ENCODE data around the gene SALL1. TPM values are rescaled to one million over a fixed set of nuclear protein-coding genes. Genes with fewer than 3 reads are reported as not detected.

The SALL1 gene
- total and polyA plus RNA-seq, 9 of the 15 experiments (the other 6 are each of a cell fraction or from before 2014, with no cell fraction given), result not detected

GRCh38 chr16:51124896-51125295, 26.2 kb downstream of the SALL1 start:
- in situ Hi-C loops (cut with MboI), result no loop called here
- no peak for FAIRE-seq
- WGBS (ENCODE audit: insufficient coverage, low coverage, missing lambda C conversion rate), result 3% methylated on average over 3 of the region's 3 CpGs

More at GRCh38 chr16:51124896-51125295, 26.2 kb downstream of the SALL1 start:
- Histone ChIP-seq H3K4me2 (ENCODE audit: insufficient read depth, low read length) (no peak overlapping the region), H3K79me2 (ENCODE audit: control insufficient read depth, insufficient read depth, low read length) (no peaks in the 10 kb centered on the region), H3K9me1 (ENCODE audit: control insufficient read depth, insufficient read depth, low read length) (no peaks in the 10 kb centered on the region), H3K4me1 (replicated peaks in 1 of 2; ENCODE audit: control insufficient read depth in 2 of 2, insufficient read depth in 2 of 2, low read length in 2 of 2) (no peaks in the 10 kb centered on the region), H3K9me3 (replicated peaks; ENCODE audit: control insufficient read depth, insufficient read depth, low read depth, low read length) (no peaks in the 10 kb centered on the region), H3K36me3 (ENCODE audit: control insufficient read depth, insufficient read depth, low read length) (no peaks in the 10 kb centered on the region), H2AFZ (ENCODE audit: low read depth, low read length) (no peak overlapping the region), H3K4me3 (no peak overlapping the region), H4K20me1 (replicated peaks; ENCODE audit: control insufficient read depth, insufficient read depth, low read length) (no peaks in the 10 kb centered on the region), H3K9ac (ENCODE audit: insufficient read depth in 1 of 2, low read depth in 2 of 2, low read length in 2 of 2) (no peak overlapping the region), H3K27ac (ENCODE audit: extremely low read depth, low read depth, low read length) (no peak overlapping the region), H3K27me3 (ENCODE audit: control insufficient read depth in 2 of 2, insufficient read depth in 2 of 2, low read length in 2 of 2) (no peaks in the 10 kb centered on the region)
- TF ChIP-seq FOXK1 (CRISPR knock-in tag; IDR thresholded peaks at IDR 0.05; ENCODE audit: borderline replicate concordance) (no peak), MNT (conservative IDR thresholded peaks at IDR 0.05) (no peak), ZNF280B (CRISPR knock-in tag; IDR thresholded peaks at IDR 0.05) (no peak), CBX1 (IDR thresholded peaks at IDR 0.05; ENCODE audit: low read depth) (no peak), SIX5 (IDR thresholded peaks at IDR 0.05; ENCODE audit: borderline replicate concordance in 1 of 2, insufficient read depth in 1 of 2, low read depth in 1 of 2, low read length in 2 of 2) (no peak), NCOR1 (IDR thresholded peaks at IDR 0.05) (no peak), NFATC3 (IDR thresholded peaks at IDR 0.05) (no peak), RNF2 (IDR thresholded peaks at IDR 0.05) (no peak), MTA3 (IDR thresholded peaks at IDR 0.05; ENCODE audit: borderline replicate concordance) (no peak), KAT7 (CRISPR knock-in tag; IDR thresholded peaks at IDR 0.05; ENCODE audit: borderline replicate concordance) (no peak), ZBTB2 (IDR thresholded peaks at IDR 0.05) (no peak), SAP30 (IDR thresholded peaks at IDR 0.05; ENCODE audit: borderline replicate concordance, insufficient read depth, low read depth, low read length, poor library complexity, severe bottlenecking) (no peak)
- POLR2A ChIA-PET, result interaction anchor here (0.6 kb wide), 1 partner anchor 94 kb away, joined by 3 read pairs; no protein-coding TSS in a partner anchor
- CTCF ChIA-PET (ENCODE audit: low intra/inter-chr PET ratio), result no interaction called here
- no TSS peak for BruUV-seq (replicated peaks)
- DNase-seq (ENCODE audit: extremely low read depth in 1 of 4, low spot score in 3 of 4), result no peak
- intact Hi-C loops (cut with micrococcal nuclease), result no loop called here
- no peak for ATAC-seq

Data from K562 (cell line).